ENCODE results near the gene PARP14. TPM values are rescaled to one million over a fixed set of nuclear protein-coding genes. Genes with fewer than 3 reads are reported as not detected.
"Not testable (repeated sequence)": the region's sequence is repeated elsewhere in the genome, so short reads cannot be mapped to it uniquely, and the experiment has no call there.

Gene PARP14
- total RNA-seq, 1 donor from 2014 or later: 11.7 TPM

GRCh38 chr3:122694966-122695365 lies 14.3 kb downstream of the PARP14 start:
- Histone ChIP-seq H3K9me3 (replicated peaks) (no peaks in the 10 kb centered on the region), H3K36me3 (peaks cover 96% of the 10 kb centered on the region), H3K4me1 (no peaks in the 10 kb centered on the region), H3K27me3 (ENCODE audit: low read depth) (no peaks in the 10 kb centered on the region), H3K4me3 (no peak overlapping the region), H3K27ac (replicated peaks) (no peak overlapping the region)
- intact Hi-C loops (cut with micrococcal nuclease): no loop called here
- DNase-seq: no peak
- no peak for TF ChIP-seq CTCF (IDR thresholded peaks at IDR 0.05; ENCODE audit: borderline replicate concordance)

GRCh38 chr3:122695927-122696561 lies 15.4 kb downstream of the PARP14 start:
- no peaks in the 10 kb centered on the region for H3K4me1 ChIP-seq
- no peak overlapping the region for H3K27ac ChIP-seq (replicated peaks)
- no peak for TF ChIP-seq CTCF (IDR thresholded peaks at IDR 0.05; ENCODE audit: borderline replicate concordance)
- intact Hi-C loops (cut with micrococcal nuclease): no loop called here
- H3K36me3 ChIP-seq: peaks cover 98% of the 10 kb centered on the region
- no peak overlapping the region for H3K4me3 ChIP-seq
- no peaks in the 10 kb centered on the region for H3K27me3 ChIP-seq (ENCODE audit: low read depth)
- no peaks in the 10 kb centered on the region for H3K9me3 ChIP-seq (replicated peaks)
- no peak for DNase-seq

GRCh38 chr3:122697952-122698620 lies 17.4 kb downstream of the PARP14 start:
- no peaks in the 10 kb centered on the region for H3K9me3 ChIP-seq (replicated peaks)
- no peak overlapping the region for H3K4me3 ChIP-seq
- intact Hi-C loops (cut with micrococcal nuclease): no loop called here
- H3K36me3 ChIP-seq: peaks cover 92% of the 10 kb centered on the region
- H3K27ac ChIP-seq (replicated peaks): no peak overlapping the region
- DNase-seq: no peak
- no peaks in the 10 kb centered on the region for H3K4me1 ChIP-seq
- no peak for TF ChIP-seq CTCF (IDR thresholded peaks at IDR 0.05; ENCODE audit: borderline replicate concordance)
- H3K27me3 ChIP-seq (ENCODE audit: low read depth): no peaks in the 10 kb centered on the region

- H3K27ac ChIP-seq (replicated peaks): no peak overlapping the region
- intact Hi-C loops (cut with micrococcal nuclease): no loop called here
- DNase-seq: no peak
- H3K4me1 ChIP-seq: no peaks in the 10 kb centered on the region
- H3K4me3 ChIP-seq: no peak overlapping the region
- no peaks in the 10 kb centered on the region for H3K27me3 ChIP-seq (ENCODE audit: low read depth)
- H3K36me3 ChIP-seq: peaks cover 87% of the 10 kb centered on the region
- TF ChIP-seq CTCF (IDR thresholded peaks at IDR 0.05; ENCODE audit: borderline replicate concordance): no peak
- H3K9me3 ChIP-seq (replicated peaks): no peaks in the 10 kb centered on the region
Observed at GRCh38 chr3:122700193-122700592, 19.6 kb downstream of the PARP14 start.

GRCh38 chr3:122705379-122705778 lies 24.7 kb downstream of the PARP14 start:
- no peak for DNase-seq
- Histone ChIP-seq H3K27ac (replicated peaks) (no peak overlapping the region), H3K9me3 (replicated peaks) (no peaks in the 10 kb centered on the region), H3K4me1 (no peaks in the 10 kb centered on the region), H3K4me3 (no peak overlapping the region), H3K27me3 (ENCODE audit: low read depth) (no peaks in the 10 kb centered on the region), H3K36me3 (peaks cover 60% of the 10 kb centered on the region)
- TF ChIP-seq CTCF (IDR thresholded peaks at IDR 0.05; ENCODE audit: borderline replicate concordance): no peak
- intact Hi-C loops (cut with micrococcal nuclease): no loop called here

- H3K9me3 ChIP-seq (replicated peaks); H3K4me3 ChIP-seq; H3K27me3 ChIP-seq (ENCODE audit: low read depth); H3K27ac ChIP-seq (replicated peaks); intact Hi-C loops (cut with micrococcal nuclease); DNase-seq; H3K4me1 ChIP-seq: not testable (repeated sequence)
- peaks cover 55% of the 10 kb centered on the region for H3K36me3 ChIP-seq
Observed at GRCh38 chr3:122710616-122711251, 30.1 kb downstream of the PARP14 start.
